Measurements from ENCODE around the gene SEMA3D.

Gene SEMA3D

DNA sequence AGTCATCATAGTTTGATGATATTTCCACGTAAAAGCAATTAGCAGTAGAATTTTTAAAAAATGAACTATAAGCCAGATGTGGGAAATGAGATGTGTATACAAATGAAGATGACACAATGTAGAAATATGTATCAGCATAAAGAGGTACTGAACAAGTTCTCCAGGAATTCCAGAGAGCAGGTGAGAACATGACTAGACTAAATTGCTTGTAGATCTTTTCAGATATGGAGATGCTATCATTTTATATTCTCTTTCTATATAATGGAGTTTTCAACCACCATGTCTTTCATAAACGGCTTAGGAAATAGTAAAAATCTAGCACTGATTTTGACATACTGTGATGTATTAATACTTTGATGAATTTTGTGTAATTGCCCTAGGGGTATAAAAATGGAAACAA is 130.9 kb downstream of the SEMA3D start:
- Mint-ChIP-seq H3K4me3 (no peak overlapping the region), H3K4me1 (peaks cover 53% of the 10 kb centered on the region), H3K27me3 (ENCODE audit: low read depth, poor library complexity) (no peaks in the 10 kb centered on the region), H3K36me3 (ENCODE audit: low read depth) (peaks cover 75% of the 10 kb centered on the region), H3K27ac (no peak overlapping the region), H3K9me3 (no peaks in the 10 kb centered on the region)
- no peak for DNase-seq
- TF ChIP-seq, protein P1, sequence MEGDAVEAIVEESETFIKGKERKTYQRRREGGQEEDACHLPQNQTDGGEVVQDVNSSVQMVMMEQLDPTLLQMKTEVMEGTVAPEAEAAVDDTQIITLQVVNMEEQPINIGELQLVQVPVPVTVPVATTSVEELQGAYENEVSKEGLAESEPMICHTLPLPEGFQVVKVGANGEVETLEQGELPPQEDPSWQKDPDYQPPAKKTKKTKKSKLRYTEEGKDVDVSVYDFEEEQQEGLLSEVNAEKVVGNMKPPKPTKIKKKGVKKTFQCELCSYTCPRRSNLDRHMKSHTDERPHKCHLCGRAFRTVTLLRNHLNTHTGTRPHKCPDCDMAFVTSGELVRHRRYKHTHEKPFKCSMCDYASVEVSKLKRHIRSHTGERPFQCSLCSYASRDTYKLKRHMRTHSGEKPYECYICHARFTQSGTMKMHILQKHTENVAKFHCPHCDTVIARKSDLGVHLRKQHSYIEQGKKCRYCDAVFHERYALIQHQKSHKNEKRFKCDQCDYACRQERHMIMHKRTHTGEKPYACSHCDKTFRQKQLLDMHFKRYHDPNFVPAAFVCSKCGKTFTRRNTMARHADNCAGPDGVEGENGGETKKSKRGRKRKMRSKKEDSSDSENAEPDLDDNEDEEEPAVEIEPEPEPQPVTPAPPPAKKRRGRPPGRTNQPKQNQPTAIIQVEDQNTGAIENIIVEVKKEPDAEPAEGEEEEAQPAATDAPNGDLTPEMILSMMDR (IDR thresholded peaks at IDR 0.05): no peak

DNA sequence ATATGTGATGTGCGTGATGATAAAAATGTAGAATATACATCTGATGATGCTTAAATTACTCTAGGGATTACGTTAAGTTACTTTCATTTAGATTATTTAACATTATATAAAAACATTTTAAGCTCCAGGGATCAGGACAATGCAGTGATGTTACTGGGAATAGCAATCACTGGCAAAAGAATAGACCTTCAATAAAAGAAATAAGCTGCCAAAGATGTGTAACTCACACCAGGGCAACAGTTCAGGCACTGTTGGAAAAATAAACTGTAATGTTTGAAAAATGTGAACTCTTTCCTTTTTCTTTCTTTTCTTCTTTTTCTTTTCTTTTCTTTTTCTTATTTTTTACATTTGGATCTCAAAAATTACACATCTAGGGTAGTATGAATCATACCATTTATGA is 131.7 kb downstream of the SEMA3D start:
- DNase-seq: no peak
- Mint-ChIP-seq H3K27ac (no peak overlapping the region), H3K4me3 (no peak overlapping the region), H3K4me1 (peaks cover 56% of the 10 kb centered on the region), H3K9me3 (no peaks in the 10 kb centered on the region), H3K36me3 (ENCODE audit: low read depth) (peaks cover 67% of the 10 kb centered on the region), H3K27me3 (ENCODE audit: low read depth, poor library complexity) (no peaks in the 10 kb centered on the region)
- TF ChIP-seq, protein P1 (IDR thresholded peaks at IDR 0.05): no peak

DNA sequence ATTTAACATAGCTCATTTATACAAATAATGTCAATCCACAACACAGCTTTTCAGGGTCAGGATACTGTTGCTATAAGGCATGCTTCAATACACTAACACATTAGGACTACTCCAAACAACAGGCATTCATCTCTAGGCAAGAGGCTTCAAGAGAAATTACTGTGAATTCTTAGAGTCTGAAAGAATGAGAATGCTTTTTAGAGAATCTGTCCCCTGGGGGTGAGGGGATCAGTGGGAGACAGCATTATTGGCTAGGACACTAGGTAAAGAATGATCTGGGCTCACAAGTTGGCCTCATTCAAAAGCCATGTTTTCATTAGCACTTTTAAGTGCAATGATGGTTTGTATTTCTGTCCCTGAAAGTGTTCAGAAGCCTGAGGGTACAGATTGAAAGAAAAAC is 132.6 kb downstream of the SEMA3D start:
- H3K4me1 Mint-ChIP-seq: peaks cover 65% of the 10 kb centered on the region
- no peak for DNase-seq
- H3K27me3 Mint-ChIP-seq (ENCODE audit: low read depth, poor library complexity): no peaks in the 10 kb centered on the region
- peak overlapping the region; percentile 97 for H3K27ac Mint-ChIP-seq
- TF ChIP-seq, protein P1 (IDR thresholded peaks at IDR 0.05): no peak
- H3K9me3 Mint-ChIP-seq: no peaks in the 10 kb centered on the region
- H3K4me3 Mint-ChIP-seq: no peak overlapping the region
- H3K36me3 Mint-ChIP-seq (ENCODE audit: low read depth): peaks cover 59% of the 10 kb centered on the region

DNA sequence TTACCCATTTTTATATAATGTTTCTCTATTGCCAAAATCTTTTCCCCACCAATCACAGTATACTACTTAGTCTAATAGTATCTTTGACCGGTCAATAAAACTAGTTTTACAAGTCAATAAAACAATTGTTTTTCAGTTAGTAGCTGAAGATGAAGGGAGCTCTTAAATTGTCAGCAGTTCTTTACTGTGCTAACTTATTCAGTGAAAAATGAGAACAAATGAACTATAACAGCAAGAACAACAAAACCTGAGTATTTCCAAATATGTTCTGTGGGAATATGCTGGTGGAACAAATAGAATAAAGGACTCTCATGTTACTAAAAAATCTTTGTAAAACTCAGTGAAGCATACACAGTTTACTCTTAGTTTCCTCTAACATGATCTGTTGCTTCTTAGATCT is 134.0 kb downstream of the SEMA3D start:
- Mint-ChIP-seq H3K4me3 (peak overlapping the region; percentile 10), H3K9me3 (no peaks in the 10 kb centered on the region), H3K27me3 (ENCODE audit: low read depth, poor library complexity) (no peaks in the 10 kb centered on the region), H3K4me1 (peaks cover 79% of the 10 kb centered on the region), H3K36me3 (ENCODE audit: low read depth) (peaks cover 48% of the 10 kb centered on the region), H3K27ac (peak overlapping the region; percentile 97)
- no peak for DNase-seq
- TF ChIP-seq, protein P1 (IDR thresholded peaks at IDR 0.05): no peak

DNA sequence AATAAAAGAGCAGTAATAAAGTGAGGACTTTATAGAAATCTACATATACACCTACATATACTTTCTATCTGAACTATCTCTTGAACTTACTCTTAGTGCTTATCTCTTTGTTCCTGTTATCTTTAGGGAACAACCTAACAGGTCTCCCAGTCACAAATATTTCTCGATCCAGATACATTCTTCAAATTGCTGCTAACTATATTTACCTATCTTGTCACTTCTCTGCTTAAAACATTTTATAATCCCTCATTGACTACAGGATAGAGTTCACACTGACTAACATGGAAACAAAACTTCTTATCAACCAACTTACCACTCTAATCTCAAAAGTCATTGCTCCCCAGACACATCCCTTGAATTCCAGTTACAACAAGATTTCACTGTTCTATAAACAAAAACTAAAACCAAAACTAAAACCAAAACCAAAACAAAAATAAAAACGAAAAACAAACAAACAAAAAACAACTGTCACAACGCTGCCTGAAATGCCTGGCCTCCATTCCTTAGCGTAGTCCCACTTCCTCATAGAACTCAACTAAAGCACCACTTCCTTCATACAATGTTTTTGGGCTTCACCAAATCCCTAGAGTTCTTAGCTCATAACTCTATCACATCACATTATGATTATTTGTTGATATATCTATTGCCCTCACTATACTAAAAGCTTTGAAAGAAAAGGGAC is 134.7 kb downstream of the SEMA3D start:
- H3K36me3 Mint-ChIP-seq (ENCODE audit: low read depth): peaks cover 41% of the 10 kb centered on the region
- DNase-seq: no peak
- TF ChIP-seq, protein P1 (IDR thresholded peaks at IDR 0.05): no peak
- peak overlapping the region; percentile 92 for H3K27ac Mint-ChIP-seq
- no peaks in the 10 kb centered on the region for H3K9me3 Mint-ChIP-seq
- H3K27me3 Mint-ChIP-seq (ENCODE audit: low read depth, poor library complexity): no peaks in the 10 kb centered on the region
- H3K4me3 Mint-ChIP-seq: peak overlapping the region; percentile 2
- H3K4me1 Mint-ChIP-seq: peaks cover 86% of the 10 kb centered on the region

DNA sequence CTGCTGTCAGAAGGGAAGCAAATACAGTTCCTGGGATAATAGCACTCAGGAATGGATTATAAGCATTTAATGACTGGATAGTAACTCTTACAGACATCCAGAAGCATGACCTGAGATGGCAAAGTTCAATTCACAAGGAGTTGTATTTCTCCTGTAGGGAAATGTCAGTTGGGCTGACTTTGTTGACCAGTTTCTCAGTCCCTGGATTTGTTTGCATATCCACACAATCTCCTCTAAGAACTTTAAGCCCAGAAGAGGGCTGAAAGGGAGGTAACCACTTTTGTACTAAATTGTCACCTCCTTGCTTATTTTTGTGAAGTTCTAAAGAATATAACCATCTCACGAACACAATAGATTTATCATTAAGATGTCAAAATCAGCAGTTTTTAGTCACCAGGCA is 140.3 kb downstream of the SEMA3D start:
- Mint-ChIP-seq H3K9me3 (no peaks in the 10 kb centered on the region), H3K27me3 (ENCODE audit: low read depth, poor library complexity) (no peaks in the 10 kb centered on the region), H3K36me3 (ENCODE audit: low read depth) (peaks cover 19% of the 10 kb centered on the region), H3K27ac (peak overlapping the region; percentile 58), H3K4me1 (peaks cover 72% of the 10 kb centered on the region), H3K4me3 (peak overlapping the region; percentile 46)
- DNase-seq: no peak
- TF ChIP-seq, protein P1 (IDR thresholded peaks at IDR 0.05): no peak
